ENCODE measurements around the gene MAD2L2. TPM values are rescaled to one million over a fixed set of nuclear protein-coding genes. Genes with fewer than 3 reads are reported as not detected.
A peak's percentile ranks its signal among the peaks of the same experiment; 100 is the strongest.

MAD2L2 gene
- total RNA-seq, 1 donor from 2014 or later = 113 TPM

GRCh38 chr1:11664336-11665065, 16.4 kb downstream of the MAD2L2 start:
- peaks cover 12% of the 10 kb centered on the region for H3K36me3 Mint-ChIP-seq (ENCODE audit: insufficient read depth)
- H3K27me3 Mint-ChIP-seq = peaks cover 7% of the 10 kb centered on the region
- no peak for TF ChIP-seq CTCF (IDR thresholded peaks at IDR 0.05; ENCODE audit: unreplicated experiment)
- H3K4me1 Mint-ChIP-seq (ENCODE audit: low read depth) = no peaks in the 10 kb centered on the region
- no peak overlapping the region for H3K27ac Mint-ChIP-seq
- H3K9me3 Mint-ChIP-seq (ENCODE audit: low read depth) = no peaks in the 10 kb centered on the region
- H3K4me3 Mint-ChIP-seq (ENCODE audit: low read depth) = peak overlapping the region; percentile 66
- no peak for DNase-seq (ENCODE audit: low spot score, unreplicated experiment)

DNA sequence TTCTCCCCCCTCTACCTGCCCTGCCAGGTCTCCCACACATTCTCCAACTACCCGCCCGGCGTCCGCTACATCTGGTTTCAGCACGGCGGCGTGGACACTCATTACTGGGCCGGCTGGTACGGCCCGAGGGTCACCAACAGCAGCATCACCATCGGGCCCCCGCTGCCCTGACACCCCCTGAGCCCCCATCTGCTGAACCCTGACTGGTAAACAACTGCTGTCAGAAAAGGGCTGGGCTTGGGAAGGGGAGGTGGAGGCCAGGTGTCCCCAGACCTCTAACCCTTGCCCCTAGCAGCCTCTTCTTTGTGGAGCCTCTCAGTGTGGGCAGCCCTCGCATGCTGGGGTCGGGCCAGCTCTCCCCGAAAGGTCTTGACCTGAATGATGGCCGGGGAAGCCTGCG, 19.8 kb downstream of the MAD2L2 start:
- peaks cover 10% of the 10 kb centered on the region for H3K36me3 Mint-ChIP-seq (ENCODE audit: insufficient read depth)
- H3K27me3 Mint-ChIP-seq = peaks cover 7% of the 10 kb centered on the region
- no peak for DNase-seq (ENCODE audit: low spot score, unreplicated experiment)
- no peak for TF ChIP-seq CTCF (IDR thresholded peaks at IDR 0.05; ENCODE audit: unreplicated experiment)
- no peaks in the 10 kb centered on the region for H3K4me1 Mint-ChIP-seq (ENCODE audit: low read depth)
- no peak overlapping the region for H3K27ac Mint-ChIP-seq
- no peak overlapping the region for H3K4me3 Mint-ChIP-seq (ENCODE audit: low read depth)
- no peaks in the 10 kb centered on the region for H3K9me3 Mint-ChIP-seq (ENCODE audit: low read depth)

DNA sequence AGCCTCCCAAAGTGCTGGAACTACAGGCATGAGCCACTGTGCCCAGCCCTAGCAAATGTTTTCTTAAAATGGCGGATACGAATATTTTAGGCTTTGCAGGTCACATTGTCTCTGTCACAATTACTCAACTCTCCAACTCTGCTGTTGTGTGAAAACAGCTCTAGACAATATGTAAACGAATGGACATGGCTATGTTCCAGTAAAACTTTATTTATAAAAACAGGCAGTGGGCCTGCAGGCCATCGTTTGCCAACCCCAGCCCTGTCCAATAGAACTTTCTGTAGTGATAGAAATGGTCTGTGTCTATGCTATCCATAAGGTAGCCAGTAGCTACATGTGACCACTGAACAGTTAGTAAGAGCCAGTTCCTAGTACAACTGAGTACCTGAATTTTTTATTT, 21.2 kb downstream of the MAD2L2 start:
- Mint-ChIP-seq H3K4me1 (ENCODE audit: low read depth) (peaks cover 2% of the 10 kb centered on the region), H3K4me3 (ENCODE audit: low read depth) (no peak overlapping the region), H3K36me3 (ENCODE audit: insufficient read depth) (peaks cover 10% of the 10 kb centered on the region), H3K27ac (no peak overlapping the region), H3K9me3 (ENCODE audit: low read depth) (no peaks in the 10 kb centered on the region), H3K27me3 (peaks cover 7% of the 10 kb centered on the region)
- no peak for TF ChIP-seq CTCF (IDR thresholded peaks at IDR 0.05; ENCODE audit: unreplicated experiment)
- no peak for DNase-seq (ENCODE audit: low spot score, unreplicated experiment)

DNA sequence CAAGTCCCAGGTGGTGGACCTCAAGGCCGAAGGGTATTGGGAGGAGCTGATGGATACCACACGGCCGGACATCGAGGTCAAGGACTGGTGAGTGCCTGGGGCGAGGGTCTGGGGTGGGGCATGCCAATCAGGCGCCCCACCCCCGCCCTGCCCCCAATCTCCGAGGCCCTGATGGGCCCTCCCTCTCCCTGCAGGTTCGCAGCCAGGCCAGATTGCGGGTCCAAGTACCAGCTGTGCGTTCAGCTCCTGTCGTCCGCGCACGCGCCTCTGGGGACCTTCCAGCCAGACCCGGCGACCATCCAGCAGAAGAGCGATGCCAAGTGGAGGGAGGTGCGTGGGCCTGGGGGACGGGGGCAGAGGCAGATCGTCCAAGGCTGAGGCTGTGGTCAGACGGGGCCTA, 22.4 kb downstream of the MAD2L2 start:
- Mint-ChIP-seq H3K4me3 (ENCODE audit: low read depth) (no peak overlapping the region), H3K4me1 (ENCODE audit: low read depth) (peaks cover 2% of the 10 kb centered on the region), H3K36me3 (ENCODE audit: insufficient read depth) (peaks cover 10% of the 10 kb centered on the region), H3K27ac (no peak overlapping the region), H3K27me3 (peaks cover 7% of the 10 kb centered on the region), H3K9me3 (ENCODE audit: low read depth) (no peaks in the 10 kb centered on the region)
- no peak for TF ChIP-seq CTCF (IDR thresholded peaks at IDR 0.05; ENCODE audit: unreplicated experiment)
- DNase-seq (ENCODE audit: low spot score, unreplicated experiment) = no peak

- Mint-ChIP-seq H3K4me1 (ENCODE audit: low read depth) (peaks cover 4% of the 10 kb centered on the region), H3K9me3 (ENCODE audit: low read depth) (no peaks in the 10 kb centered on the region), H3K36me3 (ENCODE audit: insufficient read depth) (peaks cover 10% of the 10 kb centered on the region), H3K27ac (no peak overlapping the region), H3K27me3 (peaks cover 12% of the 10 kb centered on the region), H3K4me3 (ENCODE audit: low read depth) (no peak overlapping the region)
- no peak for TF ChIP-seq CTCF (IDR thresholded peaks at IDR 0.05; ENCODE audit: unreplicated experiment)
- DNase-seq (ENCODE audit: low spot score, unreplicated experiment) = no peak
Observed at GRCh38 chr1:11657654-11658053, 23.3 kb downstream of the MAD2L2 start.

All from progenitor cell of endocrine pancreas (in vitro differentiated cells).